Activated T-cell treated with anti-CD3 and anti-CD28 coated beads, Interleukin-2, amount 50 U/mL, for 48 hours (primary cell): ENCODE results near the gene TOR1AIP1.
"Not testable (repeated sequence)": the region's sequence is repeated elsewhere in the genome, so short reads cannot be mapped to it uniquely, and the experiment has no call there.

Source experiments
- DNase-seq, 2 experiments: peaks; one replicate each; pipeline ENCODE4 v3.0.0-alpha.2; 2020

Gene TOR1AIP1

GRCh38 chr1:179882253-179883039, at the start of gene TOR1AIP1:
Gene TOR1AIP1, plus strand, starts transcription at chr1:179882285. Its CDS starts 218 bp downstream, at chr1:179882503.
- DNase-seq: peak; percentile 97

DNA sequence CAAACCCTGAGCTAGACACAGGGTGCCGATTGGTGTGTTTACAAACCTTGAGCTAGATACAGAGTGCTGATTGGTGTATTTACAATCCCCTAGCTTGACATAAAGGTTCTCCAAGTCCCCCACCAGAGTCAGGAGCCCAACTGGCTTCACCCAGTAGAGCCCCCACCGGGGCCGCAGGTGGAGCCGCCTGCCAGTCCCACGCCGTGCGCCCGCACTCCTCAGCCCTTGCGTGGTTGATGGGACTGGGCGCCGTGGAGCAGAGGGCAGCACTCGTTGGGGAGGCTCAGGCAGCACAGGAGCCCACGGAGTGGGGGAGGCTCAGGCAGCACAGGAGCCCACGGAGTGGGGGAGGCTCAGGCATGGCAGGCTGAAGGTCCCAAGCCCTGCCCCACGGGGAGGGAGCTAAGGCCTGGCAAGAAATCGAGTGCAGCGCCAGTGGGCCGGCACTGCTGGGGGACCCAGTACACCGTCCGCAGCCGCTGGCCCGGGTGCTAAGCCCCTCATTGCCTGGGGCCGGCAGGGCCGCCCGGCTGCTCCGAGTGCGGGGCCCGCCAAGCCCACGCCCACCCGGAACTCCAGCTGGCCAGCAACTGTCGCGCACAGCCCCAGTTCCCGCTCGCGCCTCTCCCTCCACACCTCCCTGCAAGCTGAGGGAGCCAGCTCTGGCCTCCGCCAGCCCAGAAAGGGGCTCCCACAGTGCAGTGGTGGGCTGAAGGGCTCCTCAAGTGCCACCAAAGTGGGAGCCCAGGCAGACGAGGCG, 45.2 kb upstream of the TOR1AIP1 start:
- DNase-seq: peak in 1 of 2 experiments; percentile 11

DNA sequence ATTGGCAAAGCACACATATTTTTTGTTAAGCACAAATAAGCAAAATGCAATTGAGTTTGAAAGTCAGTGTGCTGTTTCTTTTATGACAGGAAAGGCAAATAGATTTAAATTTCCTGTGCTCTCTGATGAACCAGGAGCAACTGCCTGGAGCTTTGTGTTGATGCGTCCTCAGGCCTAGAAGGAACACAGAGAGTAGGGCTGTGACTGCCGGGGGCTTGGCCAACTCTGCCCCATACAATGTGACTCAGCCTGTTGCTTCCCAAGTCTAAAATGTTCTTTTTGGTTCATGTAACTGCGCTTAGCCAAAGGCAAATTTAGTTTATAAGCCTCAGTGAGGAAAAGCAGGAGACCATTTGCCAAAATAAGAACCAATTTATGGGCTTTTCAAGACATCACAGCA, 42.0 kb upstream of the TOR1AIP1 start:
- DNase-seq: peak in 1 of 2 experiments; percentile 4

DNA sequence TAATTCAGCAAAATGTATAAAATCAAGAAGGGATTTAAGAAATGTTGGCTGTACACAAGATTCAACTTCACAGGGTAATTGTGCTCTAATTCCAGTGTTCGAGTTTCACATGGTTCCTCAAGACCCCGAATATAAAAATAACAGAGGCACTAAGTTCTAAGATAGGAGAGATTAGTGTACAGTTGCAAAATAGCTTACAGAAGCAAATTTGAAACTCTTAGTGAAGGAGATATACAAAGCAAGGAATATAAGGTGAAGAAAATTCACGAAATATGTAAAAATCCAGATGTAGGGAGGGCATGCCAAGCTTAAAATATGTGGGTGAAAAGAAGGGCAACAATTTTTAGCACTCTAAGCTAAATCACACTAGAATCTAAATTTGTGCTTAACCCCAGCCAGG, 33.9 kb upstream of the TOR1AIP1 start:
- no peak for DNase-seq

- no peak for DNase-seq
Observed at GRCh38 chr1:179853102-179853501, 29.0 kb upstream of the TOR1AIP1 start.

- not testable (repeated sequence) for DNase-seq
Observed at GRCh38 chr1:179855831-179856230, 26.3 kb upstream of the TOR1AIP1 start.

GRCh38 chr1:179856296-179856695, 25.8 kb upstream of the TOR1AIP1 start:
- DNase-seq: no peak

- no peak for DNase-seq
Observed at GRCh38 chr1:179857009-179857408, 25.1 kb upstream of the TOR1AIP1 start.

- no peak for DNase-seq
Observed at GRCh38 chr1:179860652-179861051, 21.4 kb upstream of the TOR1AIP1 start.

DNA sequence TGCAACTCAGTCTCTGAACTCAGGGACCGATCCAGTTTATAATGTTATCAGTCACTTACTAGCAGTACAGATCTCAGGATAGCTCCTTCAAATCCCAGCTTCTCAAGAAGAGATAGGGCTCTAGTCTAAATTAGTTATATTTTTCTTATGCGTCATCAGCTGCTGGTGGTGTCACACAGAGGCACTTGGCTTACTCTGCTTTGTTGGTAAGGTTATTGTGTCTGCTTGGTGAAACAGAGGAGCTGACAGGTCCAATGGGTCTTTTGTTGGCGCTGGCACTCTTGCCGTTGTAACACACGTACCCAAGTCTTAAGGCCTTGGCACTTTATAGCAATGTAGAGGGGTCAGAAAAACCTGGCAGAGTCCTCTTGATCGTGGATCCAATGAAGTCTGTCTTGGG, 16.7 kb upstream of the TOR1AIP1 start:
- DNase-seq: no peak

GRCh38 chr1:179866616-179867015, 15.5 kb upstream of the TOR1AIP1 start:
- no peak for DNase-seq

DNA sequence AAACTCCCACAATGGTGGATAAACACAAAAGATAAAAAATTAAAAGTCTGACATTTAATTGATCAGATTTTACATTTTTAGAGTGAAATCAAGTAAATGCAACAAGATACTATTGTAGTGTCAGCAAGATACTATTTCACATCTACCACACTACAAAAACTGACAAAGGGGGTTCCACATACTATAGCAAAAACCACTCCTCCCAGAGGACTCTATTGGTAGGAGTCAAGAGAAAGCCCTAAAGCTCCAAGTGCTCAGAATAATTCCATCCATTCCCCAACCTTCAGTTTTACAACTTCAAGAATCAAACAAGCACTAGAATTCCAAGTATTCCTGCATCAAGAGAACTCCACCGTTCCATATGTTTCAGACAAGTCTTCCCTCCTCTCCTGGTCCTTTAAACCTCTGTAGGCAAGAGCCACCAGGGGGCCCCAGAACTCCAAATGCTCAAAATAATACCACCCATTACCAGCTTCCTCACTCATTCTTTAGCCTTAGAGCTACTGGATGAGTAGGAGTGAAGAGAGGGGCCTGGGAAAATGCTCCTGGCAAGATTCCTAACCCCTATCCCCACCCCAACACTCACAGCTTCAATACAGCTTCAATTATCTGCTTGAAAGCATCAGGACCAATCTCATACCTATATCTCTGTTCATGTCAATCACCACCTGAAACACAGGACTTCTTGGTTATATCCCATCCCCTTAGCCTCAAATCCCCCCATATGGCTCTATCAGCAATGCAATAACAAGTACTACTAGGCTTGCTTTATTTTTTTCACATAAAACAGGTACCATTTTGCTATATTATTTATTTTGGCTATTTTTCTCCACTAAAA, 14.4 kb upstream of the TOR1AIP1 start:
- DNase-seq: peak; percentile 57 to 59

- no peak for DNase-seq
Observed at GRCh38 chr1:179870870-179871269, 11.2 kb upstream of the TOR1AIP1 start.

DNA sequence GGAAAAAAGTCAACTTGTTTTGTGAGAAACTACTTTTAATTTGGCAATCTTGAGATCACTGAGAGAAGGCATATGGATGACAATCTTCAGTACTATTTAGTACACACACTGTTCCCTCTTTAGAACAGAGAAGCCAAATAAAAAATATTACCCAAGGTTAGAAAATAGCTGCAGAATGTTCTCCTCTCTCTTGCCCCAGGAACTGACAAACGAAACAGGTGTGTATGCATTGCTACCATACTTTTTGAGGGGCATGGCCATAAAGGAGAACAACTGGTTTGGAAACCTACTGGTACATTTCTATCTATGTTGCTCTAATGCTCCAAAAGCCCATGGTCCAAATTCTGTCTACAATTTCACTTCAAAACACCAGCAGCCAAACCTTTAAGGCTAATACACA, 10.1 kb upstream of the TOR1AIP1 start:
- DNase-seq: no peak

DNA sequence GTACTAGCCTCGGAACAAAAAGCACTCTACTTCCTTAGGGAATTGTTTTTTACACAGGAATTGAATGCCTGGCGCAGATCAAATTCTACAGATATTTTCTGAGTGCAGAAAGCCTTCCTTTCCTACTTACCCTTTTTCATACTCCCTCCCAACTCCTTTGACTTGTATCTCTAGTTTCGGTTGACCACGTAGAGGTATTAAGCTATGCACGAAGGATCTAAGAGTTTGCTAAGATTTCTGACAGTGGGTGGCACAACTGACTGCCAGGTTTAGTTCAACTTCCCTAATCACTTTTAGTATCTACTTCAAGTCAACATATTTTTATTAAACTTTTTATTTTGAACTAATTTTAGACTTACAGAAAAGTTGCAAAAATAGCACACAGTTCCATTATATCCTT, 9.5 kb upstream of the TOR1AIP1 start:
- no peak for DNase-seq

GRCh38 chr1:179873438-179873851, 8.6 kb upstream of the TOR1AIP1 start:
- no peak for DNase-seq

GRCh38 chr1:179875596-179876299, 6.3 kb upstream of the TOR1AIP1 start:
- DNase-seq: no peak

DNA sequence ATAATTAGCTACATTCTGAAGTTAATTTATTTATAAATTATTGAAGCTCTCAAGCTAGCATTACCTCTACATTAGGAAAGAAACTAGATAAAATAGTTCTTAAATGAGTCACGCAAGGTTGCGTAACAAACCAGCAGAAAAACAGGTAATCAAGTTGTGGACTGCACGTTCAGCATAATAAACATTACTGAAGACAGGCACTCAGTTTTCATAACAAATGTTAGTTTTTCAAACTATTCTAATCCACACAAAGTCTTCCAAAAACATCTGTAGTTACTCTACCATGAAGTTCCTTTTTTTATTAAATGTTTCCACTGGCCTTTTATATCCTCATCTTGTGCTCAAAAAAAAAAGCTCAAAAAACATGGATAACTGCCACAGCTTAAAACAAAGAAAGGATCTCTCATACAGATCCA, 5.8 kb upstream of the TOR1AIP1 start:
- no peak for DNase-seq

DNA sequence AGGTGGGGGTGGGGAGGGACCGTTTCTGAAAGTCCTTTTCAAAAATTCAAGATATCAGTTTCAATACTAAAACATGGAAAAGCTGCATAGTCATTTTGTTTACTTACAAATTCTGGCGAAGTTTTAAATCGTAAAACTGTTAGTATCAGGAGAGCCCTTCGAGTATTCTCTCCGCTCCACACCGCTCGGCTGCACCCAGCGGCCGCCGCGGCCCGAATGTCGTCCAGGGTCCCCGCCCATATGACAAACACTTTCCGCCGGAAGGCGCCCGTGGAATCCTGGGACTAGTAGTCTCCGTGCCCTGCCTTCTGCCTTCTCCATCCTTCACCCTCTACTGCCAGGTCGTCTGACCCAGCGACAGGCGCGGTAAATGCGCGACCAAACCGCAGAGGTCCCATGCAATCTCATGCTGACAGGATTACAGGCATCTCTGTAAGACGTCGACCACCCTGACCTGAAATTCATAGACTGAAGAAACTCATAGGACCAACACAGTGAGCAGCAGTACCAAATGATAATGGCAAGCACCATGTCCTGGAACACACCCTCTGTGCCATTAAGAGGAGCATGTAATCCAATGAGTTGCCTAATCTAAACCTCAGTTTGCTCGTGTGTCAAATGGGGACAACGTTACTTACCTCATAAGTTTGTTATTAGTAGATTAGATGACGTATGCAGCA, 4.4 kb upstream of the TOR1AIP1 start, which contains the start of gene TOR1AIP2:
TSS of gene TOR1AIP2 (minus strand) at position 218 of the 680 bp plus-strand sequence. CDS start 25,138 bp downstream, outside the sequence.
- DNase-seq: peak; percentile 93

GRCh38 chr1:179879797-179880196, 2.3 kb upstream of the TOR1AIP1 start:
- DNase-seq: no peak

GRCh38 chr1:179881642-179882252, 338 bp upstream of the TOR1AIP1 start:
- no peak for DNase-seq
